ENCODE measurements around the gene SRRM1.

- TF ChIP-seq, protein P1, sequence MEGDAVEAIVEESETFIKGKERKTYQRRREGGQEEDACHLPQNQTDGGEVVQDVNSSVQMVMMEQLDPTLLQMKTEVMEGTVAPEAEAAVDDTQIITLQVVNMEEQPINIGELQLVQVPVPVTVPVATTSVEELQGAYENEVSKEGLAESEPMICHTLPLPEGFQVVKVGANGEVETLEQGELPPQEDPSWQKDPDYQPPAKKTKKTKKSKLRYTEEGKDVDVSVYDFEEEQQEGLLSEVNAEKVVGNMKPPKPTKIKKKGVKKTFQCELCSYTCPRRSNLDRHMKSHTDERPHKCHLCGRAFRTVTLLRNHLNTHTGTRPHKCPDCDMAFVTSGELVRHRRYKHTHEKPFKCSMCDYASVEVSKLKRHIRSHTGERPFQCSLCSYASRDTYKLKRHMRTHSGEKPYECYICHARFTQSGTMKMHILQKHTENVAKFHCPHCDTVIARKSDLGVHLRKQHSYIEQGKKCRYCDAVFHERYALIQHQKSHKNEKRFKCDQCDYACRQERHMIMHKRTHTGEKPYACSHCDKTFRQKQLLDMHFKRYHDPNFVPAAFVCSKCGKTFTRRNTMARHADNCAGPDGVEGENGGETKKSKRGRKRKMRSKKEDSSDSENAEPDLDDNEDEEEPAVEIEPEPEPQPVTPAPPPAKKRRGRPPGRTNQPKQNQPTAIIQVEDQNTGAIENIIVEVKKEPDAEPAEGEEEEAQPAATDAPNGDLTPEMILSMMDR (optimal IDR thresholded peaks at IDR 0.05 in 1 of 3, IDR thresholded peaks at IDR 0.05 in 1 of 3, conservative IDR thresholded peaks at IDR 0.05 in 1 of 3; ENCODE audit: extremely low read depth in 1 of 3, insufficient read depth in 2 of 3, low read length in 3 of 3) = no peak
- no peak for TF ChIP-seq EZH2 (IDR thresholded peaks at IDR 0.05; ENCODE audit: low read length)
These were observed 51.3 kb downstream of the SRRM1 start for GRCh38 chr1:24694380-24694843.
